ENCODE results near the gene PLPPR1. TPM values are rescaled to one million over a fixed set of nuclear protein-coding genes. Genes with fewer than 3 reads are reported as not detected.

Gene PLPPR1
- total RNA-seq, 1 experiment from 2014 or later: 2.4 TPM

DNA sequence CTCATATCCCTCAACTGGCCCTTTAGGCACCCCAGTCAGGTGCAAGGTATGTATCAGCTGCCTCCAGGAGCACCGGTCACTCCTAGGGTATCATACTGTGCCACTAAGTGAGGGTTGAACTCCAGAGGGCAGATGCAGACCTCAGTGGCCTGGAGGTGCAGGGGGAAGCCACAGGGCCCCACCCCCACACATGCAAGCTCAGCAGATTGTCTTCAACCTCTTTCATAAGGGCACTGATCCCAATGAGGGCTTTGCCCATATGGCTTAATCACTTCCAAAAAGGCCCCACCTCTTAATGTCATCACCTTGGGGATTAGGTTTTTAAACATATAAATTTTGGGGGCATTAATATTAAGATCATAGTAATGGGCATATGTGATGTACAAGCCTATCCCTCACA is 328.1 kb downstream of the PLPPR1 start:
- Mint-ChIP-seq H3K4me3 (no peak overlapping the region), H3K4me1 (no peaks in the 10 kb centered on the region), H3K27ac (no peak overlapping the region), H3K36me3 (ENCODE audit: insufficient read depth in 1 of 3, low read depth in 3 of 3) (no peaks in the 10 kb centered on the region), H3K27me3 (ENCODE audit: low read depth) (no peaks in the 10 kb centered on the region), H3K9me3 (peaks cover 0 to 4% of the 10 kb centered on the region in 2 experiments; a peak in 1 of 5 replicates)
- no peaks in the 10 kb centered on the region for H3K79me2 ChIP-seq (ENCODE audit: insufficient read depth, low read length)
- no peak overlapping the region for H3K18ac ChIP-seq (ENCODE audit: insufficient read length, low read depth, low read length)
- H3K4ac ChIP-seq (ENCODE audit: low read depth, low read length): no peak overlapping the region
- no peak overlapping the region for H3K9ac ChIP-seq (ENCODE audit: extremely low read depth, insufficient read length, low read length)
- no peak overlapping the region for H2BK120ac ChIP-seq (ENCODE audit: low read depth, low read length, poor library complexity, severe bottlenecking)
- no peak overlapping the region for H2BK20ac ChIP-seq (ENCODE audit: low read depth, low read length, poor library complexity, severe bottlenecking)
- H3T11ph ChIP-seq (ENCODE audit: low read length): no peak overlapping the region
- H4K20me1 ChIP-seq (ENCODE audit: control insufficient read depth, insufficient read depth, insufficient read length): no peaks in the 10 kb centered on the region
- H2BK12ac ChIP-seq (ENCODE audit: insufficient read length, low read depth, low read length): no peak overlapping the region
- WGBS (ENCODE audit: extremely low coverage, insufficient read length, low lambda C conversion rate): no CpG with 5 or more reads among the region's 1 CpG
- H3K27me3 ChIP-seq (ENCODE audit: insufficient read depth, low read length): no peaks in the 10 kb centered on the region
- H2BK5ac ChIP-seq (ENCODE audit: insufficient read length, low read length): no peak overlapping the region
- no peak overlapping the region for H2AFZ ChIP-seq (ENCODE audit: low read length)
- no peaks in the 10 kb centered on the region for H3K9me3 ChIP-seq (ENCODE audit: control insufficient read depth, low read depth, low read length)
- no peak overlapping the region for H3K23ac ChIP-seq (ENCODE audit: insufficient read length, low read depth, low read length)
- H4K8ac ChIP-seq (replicated peaks; ENCODE audit: insufficient read length, low read depth, low read length): no peak overlapping the region
- H3K4me2 ChIP-seq (ENCODE audit: insufficient read depth, insufficient read length, low read length): no peak overlapping the region
- H3K27ac ChIP-seq (ENCODE audit: insufficient read length, low read depth, low read length): no peak overlapping the region
- no peak overlapping the region for H3K56ac ChIP-seq (ENCODE audit: insufficient read length, low read depth, low read length)
- no peaks in the 10 kb centered on the region for H3K23me2 ChIP-seq (ENCODE audit: insufficient read length, low read depth, low read length, poor library complexity, severe bottlenecking)
- no peaks in the 10 kb centered on the region for H3K79me1 ChIP-seq (ENCODE audit: insufficient read depth, low read depth, low read length, poor library complexity, severe bottlenecking)
- H4K91ac ChIP-seq (ENCODE audit: insufficient read length, low read depth, low read length): no peak overlapping the region
- H2BK15ac ChIP-seq (ENCODE audit: low read depth, low read length): no peak overlapping the region
- TF ChIP-seq, protein P1, sequence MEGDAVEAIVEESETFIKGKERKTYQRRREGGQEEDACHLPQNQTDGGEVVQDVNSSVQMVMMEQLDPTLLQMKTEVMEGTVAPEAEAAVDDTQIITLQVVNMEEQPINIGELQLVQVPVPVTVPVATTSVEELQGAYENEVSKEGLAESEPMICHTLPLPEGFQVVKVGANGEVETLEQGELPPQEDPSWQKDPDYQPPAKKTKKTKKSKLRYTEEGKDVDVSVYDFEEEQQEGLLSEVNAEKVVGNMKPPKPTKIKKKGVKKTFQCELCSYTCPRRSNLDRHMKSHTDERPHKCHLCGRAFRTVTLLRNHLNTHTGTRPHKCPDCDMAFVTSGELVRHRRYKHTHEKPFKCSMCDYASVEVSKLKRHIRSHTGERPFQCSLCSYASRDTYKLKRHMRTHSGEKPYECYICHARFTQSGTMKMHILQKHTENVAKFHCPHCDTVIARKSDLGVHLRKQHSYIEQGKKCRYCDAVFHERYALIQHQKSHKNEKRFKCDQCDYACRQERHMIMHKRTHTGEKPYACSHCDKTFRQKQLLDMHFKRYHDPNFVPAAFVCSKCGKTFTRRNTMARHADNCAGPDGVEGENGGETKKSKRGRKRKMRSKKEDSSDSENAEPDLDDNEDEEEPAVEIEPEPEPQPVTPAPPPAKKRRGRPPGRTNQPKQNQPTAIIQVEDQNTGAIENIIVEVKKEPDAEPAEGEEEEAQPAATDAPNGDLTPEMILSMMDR (conservative IDR thresholded peaks at IDR 0.05): no peak
- H4K5ac ChIP-seq (ENCODE audit: insufficient read length, low read depth, low read length): no peak overlapping the region
- H3K14ac ChIP-seq (ENCODE audit: insufficient read depth, low read length): no peak overlapping the region
- H2AK5ac ChIP-seq (ENCODE audit: insufficient read length, low read length): no peak overlapping the region
- H3K4me1 ChIP-seq (ENCODE audit: insufficient read depth, low read length): no peaks in the 10 kb centered on the region
- no peak for DNase-seq
